Natural killer cell treated with Interleukin-12 subunit alpha and Interleukin-12 subunit beta and Interleukin-15 and Interleukin-18, amount 100 ng/mL, for 72 hours (primary cell): ENCODE data around the gene RAB14. TPM values are rescaled to one million over a fixed set of nuclear protein-coding genes. Genes with fewer than 3 reads are reported as not detected.
"Not testable (repeated sequence)": the region's sequence is repeated elsewhere in the genome, so short reads cannot be mapped to it uniquely, and the experiment has no call there.

Experiments
- ATAC-seq, 2 donors: fragments of 150-1000 bp; cut with Tn5 transposase in 1 of 2; sonication (Bioruptor Pico), chemical (Tn5 transposase) in 1 of 2; 2 replicates each; pipeline ENCODE4 v1.10.0; 2021
- DNase-seq: peaks from one replicate; pipeline ENCODE4 v3.0.0; 2022; ENCODE audit warnings: low spot score
- H3K27ac Mint-ChIP-seq, 2 donors: 1 replicate in 1 of 2; 2 replicates in 1 of 2; pipeline ENCODE4 v1.8.0; 2022; ENCODE audit warnings: mixed read lengths in 2 of 2, mild to moderate bottlenecking in 1 of 2, moderate library complexity in 1 of 2
- H3K27me3 Mint-ChIP-seq, 2 donors: 1 replicate in 1 of 2; 2 replicates in 1 of 2; pipeline ENCODE4 v1.8.0; 2022; ENCODE audit warnings: mixed read lengths in 2 of 2
- H3K36me3 Mint-ChIP-seq: one replicate; pipeline ENCODE4 v1.8.0; 2022; ENCODE audit warnings: mixed read lengths
- H3K4me1 Mint-ChIP-seq, 2 donors: 1 replicate in 1 of 2; 2 replicates in 1 of 2; pipeline ENCODE4 v1.8.0; 2022; ENCODE audit warnings: low read depth in 2 of 2, mixed read lengths in 2 of 2, mild to moderate bottlenecking in 1 of 2
- H3K4me3 Mint-ChIP-seq: one replicate; pipeline ENCODE4 v1.8.0; 2022; ENCODE audit warnings: mixed read lengths
- H3K9me3 Mint-ChIP-seq: 2 replicates; pipeline ENCODE4 v1.8.0; 2022; ENCODE audit warnings: mixed read lengths
- total RNA-seq, 2 donors: library from RNA; stranded (reverse); gene quantifications; one replicate each; pipeline ENCODE4 v1.2.3, GENCODE V29; 2022

RAB14 gene
- total RNA-seq, 2 donors from 2014 or later = 40.6 to 73.8 TPM

DNA sequence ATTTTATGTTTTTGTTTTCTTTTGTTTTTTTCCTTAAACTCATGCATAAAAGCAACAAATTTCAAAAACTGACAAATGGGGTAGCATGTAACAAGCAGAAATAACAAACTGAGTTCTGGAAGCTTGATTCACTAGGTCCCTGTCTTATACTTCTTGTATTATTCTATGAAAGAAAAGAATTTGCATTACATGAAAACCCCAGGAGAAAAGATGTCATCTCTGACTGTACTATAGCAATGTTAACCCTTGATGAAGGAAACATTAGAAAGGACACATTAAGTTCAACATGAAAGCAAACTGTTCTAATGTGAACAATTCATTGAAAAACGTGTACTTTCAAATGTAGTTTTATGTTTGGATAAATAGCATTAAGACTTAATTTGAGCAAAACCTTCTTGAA, 9.2 kb downstream of the RAB14 start:
- peaks cover 39 to 78% of the 10 kb centered on the region in 2 donors for H3K4me1 Mint-ChIP-seq

DNA sequence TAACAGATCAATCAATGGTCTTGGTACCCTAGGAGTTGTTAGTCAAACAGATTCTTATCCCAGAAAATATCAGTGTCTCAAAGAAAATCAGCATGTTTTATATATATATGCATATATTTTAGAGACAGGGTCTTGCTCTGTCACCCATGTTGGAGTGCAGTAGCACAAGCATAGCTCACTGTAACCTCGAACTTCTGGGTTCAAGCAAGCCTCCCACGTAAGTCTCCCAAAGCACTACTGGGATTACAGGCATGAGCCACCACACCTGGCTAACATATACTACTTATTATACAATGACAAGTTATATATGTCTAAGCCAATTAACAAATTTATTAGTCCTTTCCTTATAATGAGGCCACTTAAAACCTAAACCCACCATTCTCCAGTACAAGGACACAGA, 10.4 kb downstream of the RAB14 start:
- no peak overlapping the region for H3K4me3 Mint-ChIP-seq
- H3K27ac Mint-ChIP-seq = no peak overlapping the region
- H3K4me1 Mint-ChIP-seq = peaks cover 38 to 74% of the 10 kb centered on the region in 2 donors

More for the DNA sequence above, 9.2 kb downstream of the RAB14 start:
- Mint-ChIP-seq H3K27ac (no peak overlapping the region), H3K36me3 (no peaks in the 10 kb centered on the region), H3K4me3 (no peak overlapping the region), H3K27me3 (no peaks in the 10 kb centered on the region), H3K9me3 (no peaks in the 10 kb centered on the region)
- DNase-seq = no peak
- no peak for ATAC-seq

DNA sequence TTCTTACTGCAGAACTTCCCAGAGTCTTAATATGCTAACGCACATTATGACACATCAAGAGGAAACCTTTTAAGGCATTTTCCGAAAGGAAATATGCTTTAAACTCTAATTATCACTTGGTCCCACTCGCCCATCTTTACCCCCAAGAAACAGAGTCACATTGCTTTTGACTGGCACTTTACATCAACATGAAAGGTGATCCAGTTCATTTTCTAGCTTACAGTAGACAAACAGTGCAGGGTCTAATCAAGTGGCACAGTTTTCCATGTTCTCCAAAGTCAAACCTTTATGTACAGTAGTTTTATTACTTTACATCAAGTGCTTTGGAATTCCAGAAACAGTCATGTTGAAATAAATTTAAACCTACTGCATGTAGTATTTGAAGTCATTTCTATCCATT, 12.0 kb downstream of the RAB14 start:
- Mint-ChIP-seq H3K27ac (no peak overlapping the region), H3K36me3 (peaks cover 17% of the 10 kb centered on the region), H3K27me3 (no peaks in the 10 kb centered on the region), H3K4me3 (no peak overlapping the region), H3K9me3 (no peaks in the 10 kb centered on the region), H3K4me1 (peaks cover 43 to 73% of the 10 kb centered on the region in 2 donors)
- DNase-seq = no peak
- ATAC-seq = no peak

More for the DNA sequence above, 10.4 kb downstream of the RAB14 start:
- Mint-ChIP-seq H3K27me3 (no peaks in the 10 kb centered on the region), H3K36me3 (peaks cover 5% of the 10 kb centered on the region), H3K9me3 (no peaks in the 10 kb centered on the region)
- no peak for ATAC-seq
- no peak for DNase-seq

DNA sequence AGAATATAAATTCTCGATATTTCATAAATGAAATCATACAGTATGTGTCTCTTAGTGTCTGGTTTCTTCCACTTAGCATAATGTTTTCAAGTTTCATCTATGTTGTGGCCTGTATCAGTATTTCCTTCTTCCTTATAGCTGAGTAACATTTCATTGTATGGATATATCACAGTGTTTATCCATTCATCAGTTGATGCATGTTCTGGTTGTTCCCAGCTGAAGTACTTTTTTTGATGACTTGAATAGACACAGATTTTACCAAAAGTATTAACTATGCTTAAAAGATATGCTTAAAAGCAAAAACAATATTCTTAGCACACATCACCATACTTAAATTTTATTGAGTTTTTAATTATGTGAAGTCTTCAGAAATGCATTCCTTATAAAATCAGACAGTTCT, 12.7 kb downstream of the RAB14 start:
- no peak for DNase-seq
- no peak overlapping the region for H3K27ac Mint-ChIP-seq
- no peaks in the 10 kb centered on the region for H3K9me3 Mint-ChIP-seq
- no peak for ATAC-seq
- H3K4me1 Mint-ChIP-seq = peaks cover 42 to 70% of the 10 kb centered on the region in 2 donors
- H3K36me3 Mint-ChIP-seq = peaks cover 17% of the 10 kb centered on the region
- H3K4me3 Mint-ChIP-seq = no peak overlapping the region
- no peaks in the 10 kb centered on the region for H3K27me3 Mint-ChIP-seq

DNA sequence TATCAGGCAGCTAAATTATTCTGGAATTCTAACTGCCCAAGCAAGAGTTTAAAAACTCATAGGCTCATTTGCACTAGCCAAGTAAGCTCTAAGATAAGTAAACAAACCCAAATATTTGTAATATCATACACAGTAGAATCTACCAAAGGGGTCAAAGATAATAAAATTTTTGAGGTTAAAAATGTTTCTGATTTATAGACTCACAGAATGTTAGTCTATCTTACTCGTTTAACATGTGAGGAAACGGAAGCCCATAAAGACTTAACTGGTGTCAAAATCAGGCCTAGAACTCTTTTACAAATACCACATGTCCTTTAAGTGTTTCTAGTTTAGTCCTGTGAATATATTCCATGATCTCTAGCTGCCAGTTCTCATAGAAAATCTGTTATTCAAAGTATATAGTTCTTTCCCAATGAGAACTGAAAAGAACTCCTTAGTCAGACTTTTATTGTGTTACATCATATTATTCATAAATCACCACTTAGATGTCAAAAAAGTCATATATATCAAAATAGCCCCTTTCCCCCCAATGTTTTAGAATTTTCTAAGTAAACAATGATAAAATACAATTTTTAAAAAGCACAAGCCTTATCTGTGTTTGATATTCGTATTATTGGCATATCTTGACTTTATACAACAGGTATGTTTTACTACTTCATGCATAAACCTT, 13.9 kb downstream of the RAB14 start:
- Mint-ChIP-seq H3K27ac (peak overlapping the region; percentile 18 to 60), H3K36me3 (peaks cover 23% of the 10 kb centered on the region), H3K9me3 (no peaks in the 10 kb centered on the region), H3K4me1 (peaks cover 46 to 70% of the 10 kb centered on the region in 2 donors), H3K4me3 (no peak overlapping the region), H3K27me3 (no peaks in the 10 kb centered on the region)
- ATAC-seq (no peak), DNase-seq (no peak)

DNA sequence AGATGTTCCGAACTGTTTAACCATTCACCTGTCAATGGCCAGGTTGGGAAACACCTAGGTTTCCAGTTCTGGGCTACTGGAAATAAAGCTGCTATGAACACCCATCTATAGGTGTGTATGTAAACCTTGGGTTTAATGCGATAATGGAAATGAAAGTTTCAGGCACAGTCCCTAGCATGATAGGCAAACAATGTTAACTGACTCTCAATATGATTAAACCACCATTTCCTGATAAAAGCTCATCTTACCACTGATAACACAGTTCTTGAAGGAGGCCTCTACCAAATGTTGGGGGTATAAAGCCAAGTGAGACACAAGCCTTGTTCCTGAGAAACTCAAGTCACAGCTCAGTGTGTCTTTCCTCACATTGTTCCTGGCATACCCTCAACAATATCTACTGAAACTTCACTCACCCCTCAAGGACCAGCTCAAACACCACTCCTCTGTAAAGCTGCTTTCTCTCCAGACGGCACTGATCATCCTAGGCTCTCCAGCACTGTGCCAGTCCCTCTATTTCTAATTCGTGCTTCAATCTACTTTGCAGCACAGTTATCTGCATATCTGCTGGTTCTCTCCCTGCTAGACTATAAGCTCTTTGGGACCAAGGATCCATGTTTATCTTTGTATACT, 15.8 kb downstream of the RAB14 start:
- peaks cover 47 to 58% of the 10 kb centered on the region in 2 donors for H3K4me1 Mint-ChIP-seq
- no peaks in the 10 kb centered on the region for H3K9me3 Mint-ChIP-seq
- DNase-seq = no peak
- H3K27me3 Mint-ChIP-seq = no peaks in the 10 kb centered on the region
- H3K4me3 Mint-ChIP-seq = peak overlapping the region; percentile 49
- peak in 1 of 2 donors; percentile 58 for ATAC-seq
- H3K36me3 Mint-ChIP-seq = peaks cover 26% of the 10 kb centered on the region
- peak overlapping the region; percentile 17 to 79 for H3K27ac Mint-ChIP-seq

DNA sequence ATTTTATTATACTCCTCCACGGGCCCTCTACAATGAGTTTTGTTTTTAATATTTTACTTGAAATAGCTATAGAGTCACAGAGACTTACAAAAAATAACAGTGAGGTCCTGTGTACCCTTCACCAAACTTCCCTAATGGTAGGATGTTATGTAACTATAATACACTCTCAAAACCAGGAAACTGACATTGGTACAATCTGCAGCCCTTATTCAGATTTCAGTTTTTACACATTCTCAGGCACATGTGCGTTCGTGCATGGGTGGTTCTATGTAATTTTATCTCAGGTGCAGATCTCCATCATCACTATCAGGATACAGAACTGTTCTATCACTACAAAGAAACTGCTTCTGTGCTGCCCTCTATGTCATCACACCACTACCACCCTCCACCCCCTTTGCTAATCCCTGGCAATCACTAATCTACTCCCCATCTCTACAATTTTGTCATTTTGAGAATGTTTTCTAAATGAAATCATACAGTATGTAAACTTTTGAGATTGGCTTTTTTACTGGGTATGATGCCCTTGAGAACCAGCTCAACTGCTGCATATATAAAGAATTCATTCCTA, 16.4 kb downstream of the RAB14 start:
- Mint-ChIP-seq H3K9me3 (no peaks in the 10 kb centered on the region), H3K27me3 (no peaks in the 10 kb centered on the region), H3K36me3 (peaks cover 28% of the 10 kb centered on the region), H3K4me3 (peak overlapping the region; percentile 49), H3K27ac (peak overlapping the region; percentile 17 to 79), H3K4me1 (peaks cover 43 to 56% of the 10 kb centered on the region in 2 donors)
- ATAC-seq = peak in 1 of 2 donors; percentile 20
- no peak for DNase-seq

DNA sequence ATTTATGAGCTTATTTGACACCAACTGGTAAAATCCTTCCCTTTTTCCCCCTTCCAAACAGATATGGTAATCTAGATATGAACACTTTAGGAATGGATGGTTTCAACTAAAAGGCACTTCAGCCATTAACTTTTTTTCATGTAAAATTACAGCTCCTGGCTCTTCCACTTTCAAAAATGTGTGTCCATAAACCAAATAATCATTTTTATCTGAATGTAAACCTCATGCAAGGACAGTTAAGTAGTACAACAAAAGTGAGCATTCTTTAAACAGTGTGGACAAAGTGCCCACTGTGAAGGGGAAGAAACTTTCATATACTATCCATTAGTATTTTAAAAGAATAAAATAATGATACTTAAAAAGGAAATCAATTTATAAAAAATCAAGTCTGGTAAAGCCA, 17.2 kb downstream of the RAB14 start:
- H3K27me3 Mint-ChIP-seq = no peaks in the 10 kb centered on the region
- no peak overlapping the region for H3K4me3 Mint-ChIP-seq
- H3K4me1 Mint-ChIP-seq = peaks cover 42 to 58% of the 10 kb centered on the region in 2 donors
- no peaks in the 10 kb centered on the region for H3K9me3 Mint-ChIP-seq
- no peak for DNase-seq
- ATAC-seq = no peak
- H3K36me3 Mint-ChIP-seq = peaks cover 28% of the 10 kb centered on the region
- H3K27ac Mint-ChIP-seq = peak overlapping the region; percentile 63 to 79

DNA sequence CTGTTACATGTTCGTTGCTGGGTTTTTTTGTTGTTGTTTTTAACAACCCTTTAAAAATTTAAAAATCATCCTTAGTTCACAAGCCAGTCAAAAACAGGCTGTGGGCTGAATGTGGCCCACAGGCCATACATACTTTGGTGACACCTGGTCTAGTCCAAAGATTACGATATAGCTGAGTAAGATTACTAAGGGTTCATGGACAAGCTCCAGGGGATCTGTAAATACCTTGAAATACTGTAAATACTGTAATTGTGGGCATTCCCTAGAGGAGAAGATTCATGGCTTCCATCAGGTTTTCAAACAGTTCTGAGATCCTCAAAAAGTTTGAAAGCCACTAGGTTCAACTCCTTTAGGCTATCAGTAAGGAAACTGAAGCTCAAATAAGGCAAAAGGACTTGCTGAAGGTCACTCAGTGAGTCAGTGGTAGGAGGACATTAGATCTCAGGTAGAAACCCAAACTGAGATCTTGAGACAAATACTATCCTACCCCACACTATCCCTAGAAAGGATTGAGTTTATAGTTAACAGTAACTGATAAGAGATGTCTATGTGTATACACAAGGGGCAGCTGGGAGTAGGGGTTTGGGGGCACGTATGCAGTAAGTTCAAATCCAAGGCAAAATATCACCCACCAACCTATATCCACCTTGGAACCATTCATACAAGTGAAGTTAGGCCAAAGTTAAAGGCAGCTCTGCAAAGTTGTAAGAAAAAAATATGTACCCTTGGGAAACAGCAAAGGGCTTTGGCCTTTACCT, 17.8 kb downstream of the RAB14 start:
- DNase-seq (no peak), ATAC-seq (no peak)
- Mint-ChIP-seq H3K27ac (peak overlapping the region; percentile 36 to 63), H3K27me3 (no peaks in the 10 kb centered on the region), H3K4me1 (peaks cover 39 to 52% of the 10 kb centered on the region in 2 donors), H3K4me3 (no peak overlapping the region), H3K9me3 (no peaks in the 10 kb centered on the region), H3K36me3 (peaks cover 28% of the 10 kb centered on the region)

DNA sequence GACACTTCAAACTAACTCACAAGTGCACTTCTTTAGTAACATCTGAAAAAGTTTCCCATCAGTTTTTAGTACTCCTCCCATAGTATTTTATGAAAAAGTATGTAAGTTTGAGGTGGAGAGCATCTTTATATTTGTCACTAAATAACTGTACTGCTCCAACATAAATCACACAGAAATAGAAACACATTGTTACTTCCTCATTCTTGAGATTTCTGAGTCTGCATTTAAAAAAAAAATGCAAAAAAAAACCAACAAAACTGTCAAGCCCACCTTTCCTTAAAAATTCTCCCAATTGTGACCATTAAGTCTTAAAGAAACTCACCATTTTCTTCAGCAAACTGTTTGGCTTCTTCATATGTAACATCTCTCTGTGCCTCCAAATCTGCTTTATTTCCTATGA, 18.7 kb downstream of the RAB14 start:
- Mint-ChIP-seq H3K9me3 (no peaks in the 10 kb centered on the region), H3K4me1 (peaks cover 38 to 47% of the 10 kb centered on the region in 2 donors), H3K27me3 (no peaks in the 10 kb centered on the region), H3K36me3 (peaks cover 28% of the 10 kb centered on the region), H3K27ac (peak overlapping the region; percentile 36 to 63), H3K4me3 (no peak overlapping the region)
- no peak for DNase-seq
- no peak for ATAC-seq

DNA sequence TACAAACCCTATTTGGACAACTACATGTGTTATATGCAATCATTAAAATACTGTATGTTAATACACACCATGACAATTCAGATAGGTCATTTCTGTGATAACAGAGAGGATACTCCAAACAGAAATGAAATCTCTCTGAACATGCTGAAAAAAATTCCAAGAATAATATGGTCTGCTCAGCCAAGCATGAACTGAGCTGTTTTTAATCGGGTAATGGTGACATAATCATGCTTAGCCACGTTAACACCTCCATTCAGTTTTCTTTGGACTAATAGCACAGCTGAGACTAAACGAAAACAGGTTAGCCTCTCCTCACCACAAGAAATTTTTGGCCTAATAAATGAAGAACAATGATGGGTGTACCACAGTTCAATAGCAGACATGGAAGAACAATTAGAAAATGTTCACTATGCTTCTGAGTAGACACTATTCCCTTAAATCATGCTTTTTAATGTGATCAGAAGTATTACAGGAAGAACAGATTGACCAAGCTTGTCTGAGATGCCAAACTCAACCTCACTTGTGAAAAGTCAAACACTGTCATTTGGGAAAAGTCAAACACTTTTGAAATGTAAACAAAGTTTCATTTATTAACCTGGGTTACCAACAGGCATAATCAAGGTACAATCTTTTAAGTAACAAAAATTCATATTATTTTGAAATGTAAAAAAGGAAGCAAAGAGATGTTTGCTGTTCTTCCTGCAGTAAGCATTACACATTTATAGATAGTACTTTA, 19.4 kb downstream of the RAB14 start:
- peaks cover 28% of the 10 kb centered on the region for H3K36me3 Mint-ChIP-seq
- H3K9me3 Mint-ChIP-seq = no peaks in the 10 kb centered on the region
- no peaks in the 10 kb centered on the region for H3K27me3 Mint-ChIP-seq
- H3K4me1 Mint-ChIP-seq = peaks cover 38 to 40% of the 10 kb centered on the region in 2 donors
- H3K4me3 Mint-ChIP-seq = no peak overlapping the region
- peak overlapping the region; percentile 29 to 62 for H3K27ac Mint-ChIP-seq
- DNase-seq = no peak
- ATAC-seq = no peak

DNA sequence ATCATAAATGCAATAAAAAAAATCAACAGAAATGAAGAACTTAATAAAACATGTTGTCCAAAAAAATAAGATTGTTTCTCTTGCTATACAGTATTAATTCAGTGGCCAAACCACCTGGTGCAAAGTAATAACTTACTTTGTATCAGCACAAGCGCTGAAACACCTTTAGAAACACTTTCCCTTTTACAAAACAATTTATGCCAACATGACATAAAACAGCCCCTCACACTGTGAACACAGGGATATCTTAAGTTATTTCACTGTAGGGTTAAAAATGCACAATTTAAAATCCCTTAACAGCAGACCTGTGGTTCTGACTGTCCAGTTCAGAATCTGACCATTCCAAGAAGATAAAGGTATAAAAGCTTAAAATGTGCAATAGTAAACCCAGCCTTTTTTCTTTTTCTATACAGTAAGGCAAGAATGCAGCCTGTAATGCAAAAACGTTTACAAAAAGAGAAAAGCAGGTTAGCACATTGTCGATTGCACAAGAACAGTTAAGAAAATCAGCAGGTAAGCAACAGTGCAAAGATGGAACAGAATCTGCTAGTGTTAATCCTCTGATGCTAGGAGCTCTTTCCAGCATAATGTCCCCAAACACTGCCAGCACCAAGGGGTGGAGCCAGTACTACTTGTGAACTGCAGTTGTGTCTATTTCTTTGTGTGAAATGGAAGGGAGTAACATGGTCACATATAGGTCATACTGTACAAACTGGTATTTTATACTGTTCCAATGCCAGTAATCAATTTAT, 21.6 kb downstream of the RAB14 start:
- peaks cover 27 to 28% of the 10 kb centered on the region in 2 donors for H3K4me1 Mint-ChIP-seq
- H3K9me3 Mint-ChIP-seq = no peaks in the 10 kb centered on the region
- ATAC-seq (no peak), DNase-seq (no peak)
- H3K4me3 Mint-ChIP-seq = no peak overlapping the region
- peaks cover 12% of the 10 kb centered on the region for H3K36me3 Mint-ChIP-seq
- peak overlapping the region; percentile 61 to 62 for H3K27ac Mint-ChIP-seq
- no peaks in the 10 kb centered on the region for H3K27me3 Mint-ChIP-seq

DNA sequence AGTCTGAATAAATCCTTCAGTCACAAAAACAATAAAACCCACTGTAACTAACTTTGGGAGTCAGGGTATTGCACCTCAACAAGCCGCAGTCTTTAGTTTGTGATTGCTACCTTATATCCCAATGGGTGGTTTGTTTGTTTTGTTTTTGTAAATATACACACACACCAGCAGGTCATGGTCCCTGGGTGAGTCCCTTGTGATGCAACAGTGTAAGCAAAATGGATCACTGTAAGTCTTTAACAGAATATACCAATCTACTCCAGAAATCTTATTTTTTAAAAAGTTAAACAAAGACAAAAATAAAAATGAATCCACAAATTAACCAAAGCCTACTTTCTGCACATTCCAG, 22.3 kb downstream of the RAB14 start:
- not testable (repeated sequence) for H3K27ac Mint-ChIP-seq, H3K4me3 Mint-ChIP-seq, H3K27me3 Mint-ChIP-seq, DNase-seq, H3K9me3 Mint-ChIP-seq, ATAC-seq
- Mint-ChIP-seq H3K36me3 (peaks cover 16% of the 10 kb centered on the region), H3K4me1 (peaks cover 24 to 25% of the 10 kb centered on the region in 2 donors)
